NCI-H2196 treated with DMSO at 0.1 percent for 48 hours (cell line): ENCODE measurements around the gene KRT35.

Experiments
- DNase-seq: peaks from one replicate; lab custom pipeline; 2025; ENCODE audit not compliant: unreplicated experiment; lab: John Stamatoyannopoulos, UW

KRT35 gene

DNA sequence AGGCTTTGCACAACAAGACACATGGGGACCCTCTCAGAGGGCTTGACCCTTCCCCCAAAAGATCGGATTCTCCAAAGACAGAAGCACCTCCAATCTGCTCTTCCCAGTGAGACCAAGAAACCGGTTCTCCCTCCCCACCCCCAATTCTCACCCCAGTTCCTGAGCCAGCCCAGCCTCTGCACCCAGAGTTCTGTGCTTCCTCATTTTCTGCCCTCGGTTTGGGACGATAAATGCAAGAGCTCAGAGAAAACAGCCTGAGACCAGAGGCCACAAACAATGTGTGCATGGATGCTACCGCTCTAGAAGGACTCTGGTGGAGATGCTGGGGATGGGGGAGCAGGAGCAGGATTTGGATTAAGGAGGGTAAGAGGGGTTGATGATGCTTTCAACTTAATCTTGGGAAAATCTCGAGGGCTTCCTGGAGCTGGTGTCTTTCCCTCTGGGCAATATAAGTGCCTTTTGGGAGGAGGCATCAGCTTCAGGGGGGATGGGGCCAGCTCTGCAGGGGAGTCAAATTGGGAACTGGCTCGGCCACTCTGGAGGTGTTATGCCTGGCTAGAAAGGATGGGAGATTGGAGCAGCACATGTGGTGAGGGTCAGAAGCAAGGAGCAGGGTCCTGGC lies 31.7 kb upstream of the KRT35 start:
- DNase-seq, result no peak

DNA sequence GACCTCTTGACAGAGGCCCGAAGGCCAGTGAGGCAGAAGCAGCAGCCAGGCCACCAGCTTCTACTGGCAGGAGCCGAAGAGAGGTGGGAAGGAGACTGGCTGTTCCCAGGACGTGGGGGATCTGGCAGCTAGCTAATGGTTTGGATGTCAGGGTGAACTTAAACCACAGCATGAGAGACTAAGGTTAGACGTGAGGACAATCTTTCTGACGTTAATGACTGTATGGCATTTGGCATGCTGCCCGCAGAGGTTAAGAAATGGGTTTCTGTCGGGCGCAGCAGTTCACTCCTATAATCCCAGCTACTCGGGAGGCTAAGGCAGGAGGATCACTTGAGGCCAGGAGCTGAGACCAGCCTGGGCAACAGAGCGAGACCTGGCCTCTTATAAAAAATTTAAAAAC lies 30.8 kb upstream of the KRT35 start:
- no peak for DNase-seq

DNA sequence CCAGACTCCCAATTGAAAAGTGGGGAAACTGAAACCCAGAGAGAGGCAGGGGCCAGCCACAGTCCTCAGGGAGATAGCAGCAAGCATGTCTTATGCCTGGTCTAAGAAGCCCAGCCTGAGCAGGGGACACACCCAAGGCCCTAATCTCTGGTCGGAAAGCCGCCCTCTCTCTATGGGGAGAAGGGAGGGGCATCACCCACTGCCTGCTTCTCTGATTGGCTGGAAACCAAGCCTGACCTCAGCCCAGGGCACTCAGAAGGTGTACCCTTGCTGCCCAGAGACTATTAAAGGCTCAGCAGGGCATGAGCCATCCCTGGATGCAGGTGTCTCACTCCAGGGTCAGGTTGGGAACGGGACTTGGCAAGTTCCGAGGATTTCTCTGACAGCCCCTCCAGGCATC lies 30.2 kb upstream of the KRT35 start:
- DNase-seq, result no peak

DNA sequence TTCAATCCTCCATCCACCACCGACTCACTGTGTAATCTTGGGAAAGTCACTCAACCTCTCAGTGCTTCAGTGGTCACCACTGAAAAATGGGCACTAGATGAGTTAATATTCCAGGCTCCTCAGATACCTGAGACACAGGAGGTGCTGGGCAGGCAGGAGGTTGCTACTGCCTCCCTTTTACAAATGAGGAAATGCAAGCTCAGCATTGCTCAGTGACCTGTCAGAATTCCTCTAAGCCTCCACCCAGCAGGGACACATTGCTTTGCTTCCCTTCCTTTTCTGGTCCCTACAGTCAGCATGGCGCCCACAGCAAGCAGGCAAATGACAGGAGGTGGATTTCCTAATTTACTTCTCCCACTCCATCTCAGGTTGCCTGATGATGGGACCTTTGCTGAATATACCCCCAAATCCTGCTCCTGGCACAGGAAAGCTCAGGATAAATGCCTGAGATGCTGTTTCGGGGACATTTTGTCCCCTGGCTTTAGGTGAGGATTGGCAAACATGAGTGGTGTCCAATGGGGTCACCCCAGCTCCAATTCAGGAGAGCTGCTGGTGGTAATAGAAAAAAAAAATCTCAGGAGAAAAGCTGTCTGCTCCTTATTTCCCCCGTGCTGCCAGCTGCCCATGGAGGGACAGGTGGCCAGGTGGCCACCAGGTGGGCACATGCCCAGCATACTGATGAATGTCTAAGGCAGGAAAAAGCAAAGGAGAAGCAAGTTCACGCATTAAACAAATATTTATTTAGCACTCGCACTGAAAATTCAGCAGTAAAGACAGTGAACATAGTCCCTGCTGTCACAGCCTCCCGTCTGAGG lies 29.5 kb upstream of the KRT35 start:
- no peak for DNase-seq

DNA sequence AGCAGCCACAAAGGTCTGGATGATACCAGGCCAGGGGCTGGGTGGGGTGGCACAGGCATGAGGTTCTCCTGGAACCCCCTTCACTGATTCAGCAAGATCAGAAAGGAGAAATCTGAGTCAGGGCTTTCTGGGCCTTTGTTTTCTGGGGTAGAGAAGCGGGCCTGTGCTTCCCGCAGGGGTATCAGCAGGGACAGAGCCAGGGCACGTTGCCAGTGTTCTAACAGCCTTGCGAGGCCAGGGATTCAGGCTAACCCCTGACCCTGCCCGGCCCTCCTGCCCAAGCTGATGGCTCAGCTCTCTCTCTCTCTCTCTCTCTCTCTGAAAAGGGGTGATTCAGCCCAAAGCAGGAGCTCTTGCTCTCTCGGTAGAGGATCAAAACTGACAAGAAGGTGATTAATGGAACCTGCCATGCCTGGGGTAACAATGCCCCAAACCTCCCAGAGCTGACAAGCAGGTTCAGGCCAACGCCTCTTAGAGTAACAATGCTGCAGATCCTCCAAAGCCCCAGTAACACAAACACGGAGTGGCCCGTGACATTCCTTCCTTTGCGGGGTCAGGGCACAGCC lies 26.4 kb upstream of the KRT35 start:
- DNase-seq, result no peak

DNA sequence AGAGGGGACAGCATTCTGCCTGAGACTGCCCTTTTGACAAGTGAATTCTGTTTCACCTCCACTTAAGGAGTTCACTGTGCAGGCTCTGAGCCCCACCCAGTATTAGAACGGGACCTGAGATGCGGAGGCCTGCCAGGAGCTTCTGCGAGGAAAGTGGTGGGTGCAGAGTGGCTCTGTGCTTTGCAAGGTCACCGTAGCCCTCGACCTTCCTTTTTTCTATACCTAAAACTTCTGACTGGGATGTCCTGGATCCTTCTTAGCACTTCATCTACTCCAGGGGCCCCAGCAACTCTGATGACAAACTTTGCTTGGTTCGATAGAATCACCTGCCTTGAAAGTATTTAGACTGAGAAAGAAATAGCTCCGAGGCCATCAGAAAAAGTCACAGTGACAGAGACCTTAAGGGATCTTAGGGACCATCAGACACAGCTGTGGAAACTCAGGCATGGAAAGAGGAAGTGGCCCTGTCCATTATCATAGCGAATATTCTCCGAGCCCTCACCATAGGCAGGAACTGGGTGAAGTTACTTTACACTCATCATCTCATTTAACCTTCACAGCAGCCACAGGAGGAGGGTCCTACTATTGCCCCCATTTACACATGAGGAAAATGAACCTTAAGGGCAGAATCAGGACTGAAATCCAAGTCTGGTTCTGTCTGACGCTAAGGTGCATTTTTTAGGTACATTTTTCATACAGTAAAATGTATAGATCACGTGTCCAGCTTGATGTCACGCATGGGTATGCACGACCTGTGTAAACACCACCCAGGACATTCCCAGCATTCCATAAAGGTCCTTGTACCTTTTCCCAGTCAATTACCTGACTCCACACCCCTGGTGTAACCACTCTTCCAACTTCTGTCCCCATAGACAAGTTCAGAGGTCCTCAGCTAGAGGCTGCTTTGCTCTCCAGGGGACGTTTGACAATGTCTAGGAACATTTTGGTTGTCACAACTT lies 25.1 kb upstream of the KRT35 start:
- DNase-seq, result no peak

DNA sequence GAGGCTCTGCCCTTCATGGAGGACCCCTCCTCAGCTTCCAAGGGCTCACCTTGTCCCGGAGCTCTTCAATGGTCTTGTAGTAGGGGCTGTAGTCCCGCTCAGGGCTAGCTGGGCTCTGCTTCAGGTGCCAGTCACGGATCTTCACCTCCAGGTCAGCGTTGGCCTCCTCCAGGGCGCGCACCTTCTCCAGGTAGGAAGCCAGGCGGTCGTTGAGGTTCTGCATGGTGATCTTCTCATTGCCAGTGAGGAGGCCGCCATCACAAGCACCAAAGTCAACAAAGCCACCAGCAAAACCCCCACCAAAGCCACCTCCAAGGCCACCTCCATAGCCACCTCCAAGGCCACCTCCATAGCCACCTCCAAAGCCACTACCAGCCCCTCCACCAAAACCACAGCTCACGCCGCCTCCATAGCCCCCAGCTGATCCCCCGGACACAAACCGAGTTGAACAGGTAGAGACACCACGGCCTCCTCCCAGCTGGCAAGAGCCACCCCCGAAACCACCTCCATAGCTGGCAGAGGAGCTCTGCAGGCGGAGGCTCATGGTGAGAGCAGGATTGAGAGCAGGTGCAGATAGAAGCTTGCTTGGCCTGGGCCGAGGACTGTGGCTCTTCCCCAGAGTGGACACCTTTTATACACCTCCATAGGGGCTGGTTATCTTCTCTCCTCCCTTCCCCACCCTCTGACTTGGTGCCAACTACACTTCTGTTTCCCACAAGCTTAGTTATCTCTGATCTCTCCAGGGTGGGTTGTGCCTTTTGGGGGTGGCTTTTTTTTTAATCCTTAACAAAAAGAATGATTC lies 24.3 kb upstream of the KRT35 start, which contains the start of gene KRT13:
TSS of gene KRT13 (minus strand) at position 606 of the 802 bp plus-strand sequence. CDS start at position 544, 62 bp downstream.
- no peak for DNase-seq

DNA sequence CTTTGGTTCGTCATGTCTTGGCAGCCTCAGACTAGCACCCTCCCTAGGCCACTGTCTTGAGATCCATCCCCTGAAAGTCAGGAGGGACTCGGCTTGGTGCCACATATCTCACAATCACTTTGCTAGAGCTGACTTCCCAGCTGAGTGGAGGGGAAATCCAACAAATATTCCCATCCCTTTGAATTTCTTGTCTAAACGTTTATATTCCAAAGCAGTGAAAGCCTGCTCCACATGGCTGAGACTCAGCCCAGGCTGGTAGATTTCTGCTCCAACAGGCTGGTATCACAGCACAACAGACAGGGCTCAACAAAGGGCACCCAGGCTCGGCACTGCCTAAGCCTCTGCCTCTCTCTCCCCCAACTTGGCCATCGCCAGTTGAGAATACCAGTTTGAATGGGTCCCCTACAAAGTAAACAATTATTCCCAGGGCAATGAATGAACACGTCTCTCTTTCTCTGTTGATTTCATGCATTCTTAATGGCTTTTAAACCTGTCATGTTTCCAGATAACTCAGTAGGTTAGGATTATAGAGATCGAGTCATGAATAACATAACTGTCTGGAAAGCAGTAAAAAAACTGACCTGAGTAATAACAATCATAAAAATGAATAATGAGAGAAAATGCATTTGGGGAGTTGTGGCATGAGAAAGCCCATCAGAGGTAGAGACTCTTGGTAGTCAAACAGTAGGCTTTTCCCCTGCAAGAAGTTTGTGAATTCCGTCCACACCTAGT lies 23.5 kb upstream of the KRT35 start:
- DNase-seq, result no peak

DNA sequence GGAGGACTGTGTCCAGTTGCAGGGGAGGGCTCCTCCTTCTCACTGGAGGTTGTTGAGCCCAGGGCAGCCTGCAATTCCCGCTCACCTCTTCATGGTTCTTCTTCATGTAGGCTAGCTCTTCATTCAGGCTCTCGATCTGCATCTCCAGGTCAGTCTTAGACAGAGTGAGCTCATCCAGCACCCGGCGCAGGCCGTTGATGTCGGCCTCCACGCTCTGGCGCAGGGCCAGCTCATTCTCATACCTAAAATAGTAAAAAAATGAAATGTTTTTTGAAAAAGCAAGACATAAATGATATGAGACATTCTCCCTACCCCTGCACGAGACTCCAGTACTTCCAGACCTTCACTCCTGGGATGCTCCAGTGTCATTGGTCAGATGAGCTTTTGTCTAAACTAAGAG lies 22.3 kb upstream of the KRT35 start:
- DNase-seq, result no peak

DNA sequence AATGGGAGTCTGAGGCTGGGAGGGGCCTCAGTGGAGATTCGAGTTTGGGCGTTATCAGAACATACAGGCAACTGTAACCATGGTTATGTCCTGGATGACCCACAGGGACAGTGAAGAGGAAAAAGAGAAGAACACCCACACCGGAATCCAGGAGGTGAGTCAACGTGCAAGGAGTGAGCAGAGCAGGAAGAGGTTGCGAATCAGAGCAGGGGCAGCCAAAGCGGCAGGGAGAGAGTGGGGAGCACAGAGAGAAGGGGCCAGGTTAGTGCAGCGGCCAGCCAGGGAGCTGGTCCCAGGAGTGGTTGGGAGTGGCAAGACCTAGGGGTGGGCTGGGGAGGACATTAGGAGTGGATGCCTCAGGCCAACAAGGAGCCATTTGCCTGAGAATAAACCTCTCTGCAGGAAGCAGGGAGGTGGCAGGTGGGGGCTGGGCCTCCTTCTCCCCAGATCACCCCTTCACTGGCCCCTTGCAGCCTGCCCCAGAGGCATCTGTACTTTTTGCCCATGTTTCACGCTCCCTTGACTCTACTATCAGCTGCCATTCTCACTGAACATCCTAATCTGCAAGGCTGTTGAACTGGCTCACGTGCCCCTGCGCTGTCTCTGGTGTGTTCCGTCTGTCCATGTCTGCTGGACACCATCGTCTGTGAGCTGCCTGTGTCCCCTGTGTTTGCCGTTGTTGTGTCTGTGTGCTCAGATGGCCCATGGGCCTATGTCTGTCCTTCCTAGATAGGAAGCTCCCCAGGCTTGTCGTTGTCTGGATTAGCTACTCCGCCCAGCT lies 19.4 kb upstream of the KRT35 start:
- DNase-seq, result no peak

DNA sequence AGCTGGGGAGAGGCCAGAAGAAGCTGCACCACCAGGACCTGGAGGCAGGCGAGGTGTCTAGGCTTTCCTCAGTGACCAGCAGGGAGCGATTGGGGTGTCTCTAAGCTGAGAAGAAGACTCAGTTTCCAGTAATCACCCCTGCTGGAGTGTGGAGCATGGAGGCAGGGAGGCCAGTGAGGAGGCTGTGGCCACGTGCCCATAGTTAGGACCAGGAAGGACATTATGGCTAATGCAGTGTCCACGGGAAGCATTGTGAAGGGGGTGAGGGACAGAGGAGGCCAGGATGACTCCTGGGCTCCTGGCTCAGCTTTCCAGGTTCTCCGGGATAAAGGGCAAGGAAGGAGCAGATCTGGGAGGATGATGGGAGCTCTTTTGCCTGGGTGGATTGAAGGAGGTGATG lies 18.8 kb upstream of the KRT35 start:
- no peak for DNase-seq

DNA sequence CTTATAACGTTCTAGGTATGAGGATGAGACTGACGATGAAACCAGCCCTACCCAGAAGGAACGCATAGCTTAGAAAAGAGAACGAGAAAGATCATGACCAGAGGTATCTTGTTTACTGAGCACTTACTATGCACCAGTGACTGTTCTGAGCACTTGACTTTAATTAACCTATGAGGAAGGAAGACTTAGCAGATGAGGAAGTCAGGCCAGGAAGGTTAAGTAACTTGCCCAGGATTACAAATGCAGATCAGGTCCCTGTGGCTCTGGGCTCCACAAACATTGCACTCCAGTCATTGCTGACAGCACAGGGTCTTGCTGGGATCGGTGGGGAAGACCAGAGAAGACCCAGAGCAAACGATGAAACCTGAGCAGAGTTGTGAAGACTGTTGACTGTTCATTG lies 17.3 kb upstream of the KRT35 start:
- no peak for DNase-seq

DNA sequence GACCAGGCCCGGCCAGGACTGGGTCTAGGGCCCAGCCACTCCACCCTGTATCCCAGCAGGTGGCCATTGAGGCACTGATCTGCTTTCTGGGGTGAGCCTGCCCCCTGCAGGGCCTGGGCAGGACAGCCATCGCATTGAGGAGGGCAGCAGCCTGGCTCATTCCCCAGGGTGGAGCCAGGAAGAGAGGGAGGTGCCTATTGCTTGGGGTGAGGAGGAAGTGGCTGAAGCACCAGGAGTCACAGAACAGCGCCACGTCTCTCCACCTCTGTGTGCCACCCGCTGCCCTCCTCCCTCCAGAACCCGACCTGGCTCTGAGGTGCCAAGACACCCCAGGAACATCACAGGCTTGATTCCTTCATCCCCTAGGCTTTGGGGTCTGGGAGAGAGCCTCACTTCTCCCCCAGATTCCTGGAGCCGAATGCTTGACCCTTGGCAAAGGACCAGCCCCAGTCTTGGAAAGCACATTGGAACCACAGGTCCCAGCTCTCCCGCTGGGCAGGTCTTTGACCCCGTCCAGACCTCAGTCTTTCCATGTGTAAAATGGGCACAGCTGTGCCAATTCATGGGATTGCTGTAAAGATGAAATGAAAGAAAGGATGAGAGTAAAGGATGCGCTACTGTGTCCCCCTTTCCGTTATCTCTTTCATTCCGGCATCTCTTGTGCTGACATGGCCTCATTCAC lies 16.0 kb upstream of the KRT35 start:
- DNase-seq, result peak; percentile 62

DNA sequence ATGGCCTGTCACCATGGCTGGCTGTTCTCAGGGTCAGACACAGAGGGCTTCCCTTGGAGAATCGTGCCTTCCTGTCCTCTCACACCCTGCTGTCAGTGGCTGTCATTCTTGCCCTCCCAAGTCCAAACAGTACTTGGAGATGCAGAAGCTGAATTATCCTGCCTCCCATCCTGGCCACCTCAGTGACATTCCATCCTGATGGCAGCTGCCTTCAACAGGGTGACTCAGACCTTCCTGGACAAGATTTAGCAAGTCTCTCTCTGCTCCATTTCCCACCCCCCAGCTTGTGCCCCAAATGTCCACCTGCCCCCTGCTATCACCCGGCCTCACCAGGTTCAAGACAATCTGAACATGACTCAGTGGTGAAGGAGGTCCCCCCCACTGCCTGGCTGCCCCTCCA lies 13.6 kb upstream of the KRT35 start:
- DNase-seq, result no peak

DNA sequence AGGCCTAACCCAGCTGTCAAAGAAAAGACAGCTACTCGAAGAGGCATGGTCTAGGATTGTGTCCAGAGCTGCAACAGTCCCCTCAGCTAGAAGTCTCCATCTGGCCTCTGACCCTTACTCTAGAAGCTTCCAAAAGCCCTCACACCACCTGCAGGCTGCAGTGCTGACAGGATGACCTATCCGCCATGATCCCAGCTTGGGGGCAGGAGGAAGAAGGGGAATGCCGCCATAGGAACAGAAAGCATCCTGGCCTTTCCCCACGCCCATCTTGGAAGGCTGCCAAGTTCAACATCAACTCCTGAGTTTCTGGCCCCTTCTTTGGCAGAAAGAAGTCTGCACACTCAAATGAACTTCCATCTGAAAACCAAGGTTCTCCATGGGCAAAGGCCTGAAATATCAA lies 11.8 kb upstream of the KRT35 start:
- peak; percentile 12 for DNase-seq

DNA sequence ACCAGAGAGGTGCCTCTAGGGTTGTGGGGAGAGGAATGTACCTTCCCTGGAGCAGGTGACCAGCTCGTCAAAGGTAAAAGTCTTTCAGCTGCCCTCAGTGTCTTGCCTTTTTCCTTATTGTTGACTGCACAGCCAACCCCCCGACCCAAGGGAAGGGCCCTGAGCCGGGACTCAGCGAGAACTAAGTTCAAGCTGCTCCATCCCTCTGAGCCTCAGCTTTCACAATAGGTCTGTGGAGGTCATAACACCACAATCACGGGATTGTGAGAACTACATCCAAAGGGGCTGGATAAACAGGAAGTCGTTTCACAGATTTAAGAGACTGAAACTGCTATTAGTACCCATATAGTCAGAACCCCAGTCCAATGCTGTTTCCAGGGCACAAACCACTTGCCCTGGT lies 11.4 kb upstream of the KRT35 start:
- DNase-seq, result no peak

DNA sequence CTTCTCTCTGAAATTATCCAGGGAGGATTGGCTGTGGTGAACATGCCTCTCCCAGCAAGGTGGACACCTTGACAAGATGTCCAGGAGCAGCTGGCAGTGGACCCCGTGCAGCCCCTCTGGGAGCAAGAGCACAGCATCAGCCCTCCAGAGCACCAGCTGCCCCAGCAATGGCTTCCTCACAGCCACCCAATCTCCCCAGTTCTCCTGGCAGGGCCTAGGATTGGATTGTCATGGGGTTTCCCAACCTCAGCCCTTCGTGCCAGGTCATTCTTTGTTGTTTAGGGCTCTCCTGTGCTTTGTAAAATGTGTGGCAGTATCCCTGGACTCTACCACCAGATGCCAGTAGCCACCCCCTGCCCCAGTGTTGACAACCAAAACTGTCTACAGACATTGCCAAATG lies 10.5 kb upstream of the KRT35 start:
- DNase-seq, result no peak
